SK-N-SH (cell line): ENCODE results near the gene SRGAP1. TPM values are rescaled to one million over a fixed set of nuclear protein-coding genes. Genes with fewer than 3 reads are reported as not detected.

Source experiments
- CTCF ChIA-PET: fragments of 300-600, 350-600 bp; formaldehyde crosslinking; extraction: SDS; loops from one replicate; lab custom pipeline; 2021; lab: Yijun Ruan, JAX
- POLR2A ChIA-PET: fragments of 350-600 bp; sonication (Branson Sonifier 250); formaldehyde crosslinking; extraction: SDS; loops from one replicate; lab custom pipeline; 2020; ENCODE audit warnings: antibody characterized with exemption, inconsistent platforms; lab: Yijun Ruan, JAX
- DNase-seq: peaks from one replicate; pipeline ENCODE4 v3.0.0; 2012
- H2AFZ ChIP-seq: fragments of 200-600 bp; sonication (generic); 2 replicates; pipeline ENCODE4 v1.8.1; 2016; ENCODE audit warnings: antibody characterized with exemption, mild to moderate bottlenecking, low read depth
- H3F3A ChIP-seq: fragments of 200-600 bp; sonication (generic); replicated peaks from 2 replicates; pipeline ENCODE3; 2016; ENCODE audit warnings: antibody characterized with exemption, mild to moderate bottlenecking; ENCODE audit not compliant: insufficient read depth
- H3K27ac ChIP-seq, 2 experiments: fragments of 200-500 bp in 1 of 2; fragments of 200-600 bp in 1 of 2; sonication (Bioruptor generic) in 1 of 2; sonication (generic), shearing (Covaris generic) in 1 of 2; 2 replicates each; pipeline versions ENCODE4 v1.5.1 to v1.6.1; 2014 to 2016; ENCODE audit warnings: low read depth in 2 of 2, inconsistent platforms in 1 of 2, low read length in 1 of 2, mild to moderate bottlenecking in 1 of 2, mixed read lengths in 1 of 2
- H3K27me3 ChIP-seq: fragments of 200-600 bp; sonication (generic), shearing (Covaris generic); 2 replicates; pipeline ENCODE4 v1.6.1; 2016; ENCODE audit warnings: mixed run types; ENCODE audit not compliant: insufficient read depth
- H3K36me3 ChIP-seq, 2 experiments: fragments of 200-500 bp in 1 of 2; fragments of 200-600 bp in 1 of 2; sonication (Bioruptor generic) in 1 of 2; sonication (generic) in 1 of 2; replicated peaks in 1 of 2; 2 replicates each; pipeline versions ENCODE3 to v1.5.1; 2014 to 2016; ENCODE audit warnings: low read length in 1 of 2, mild to moderate bottlenecking in 1 of 2; ENCODE audit not compliant: insufficient read depth in 2 of 2, control insufficient read depth in 1 of 2
- H3K4me1 ChIP-seq, 2 experiments: fragments of 200-500 bp in 1 of 2; fragments of 200-600 bp in 1 of 2; sonication (Bioruptor generic) in 1 of 2; sonication (generic), shearing (Covaris generic) in 1 of 2; 2 replicates each; pipeline versions ENCODE4 v1.5.1 to v1.6.1; 2014 to 2016; ENCODE audit warnings: low read depth in 1 of 2, low read length in 1 of 2, mixed run types in 1 of 2; ENCODE audit not compliant: insufficient read depth in 2 of 2, control insufficient read depth in 1 of 2
- H3K4me2 ChIP-seq: fragments of 200-600 bp; sonication (generic), shearing (Covaris generic); 2 replicates; pipeline ENCODE4 v1.6.1; 2017; ENCODE audit warnings: mixed run types
- H3K4me3 ChIP-seq, 2 experiments: fragments of 200-500 bp in 1 of 2; fragments of 200-600 bp in 1 of 2; sonication (Bioruptor generic) in 1 of 2; sonication (generic), shearing (Covaris generic) in 1 of 2; 2 replicates each; pipeline versions ENCODE4 v1.5.1 to v1.8.1; 2014 to 2016; ENCODE audit warnings: low read depth in 2 of 2, inconsistent platforms in 1 of 2, low read length in 1 of 2, mild to moderate bottlenecking in 1 of 2, mixed read lengths in 1 of 2, moderate library complexity in 1 of 2
- H3K79me2 ChIP-seq: fragments of 200-600 bp; sonication (generic); 2 replicates; pipeline ENCODE4 v1.8.1; 2017; ENCODE audit warnings: mild to moderate bottlenecking; ENCODE audit not compliant: insufficient read depth
- H3K9ac ChIP-seq: fragments of 200-600 bp; sonication (generic); 2 replicates; pipeline ENCODE4 v1.6.1; 2017; ENCODE audit warnings: mixed run types
- H3K9me2 ChIP-seq: fragments of 200-600 bp; sonication (generic); 2 replicates; pipeline ENCODE4 v1.6.1; 2017; ENCODE audit warnings: mixed run types
- H3K9me3 ChIP-seq: fragments of 200-600 bp; sonication (generic); 2 replicates; pipeline ENCODE4 v1.6.1; 2017; ENCODE audit warnings: mixed run types, mild to moderate bottlenecking, moderate library complexity
- H4K20me1 ChIP-seq: fragments of 200-600 bp; sonication (generic); 2 replicates; pipeline ENCODE4 v1.6.1; 2017; ENCODE audit warnings: mild to moderate bottlenecking, mixed run types; ENCODE audit not compliant: insufficient read depth
- CHD2 ChIP-seq: fragments of 150-350 bp; IDR thresholded peaks from 2 replicates; pipeline ENCODE4 v1.6.1; 2018; ENCODE audit warnings: low read length; ENCODE audit not compliant: partially characterized antibody
- ELF1 ChIP-seq: IDR thresholded peaks from 2 replicates; pipeline ENCODE4 v1.4.0; 2012
- EP300 ChIP-seq, 2 experiments: IDR thresholded peaks; 2 replicates each; pipeline versions ENCODE4 v1.4.0 to v1.6.1; 2012; ENCODE audit warnings: borderline replicate concordance in 1 of 2, low read depth in 1 of 2, low read length in 1 of 2
- EZH2phosphoT487 ChIP-seq: fragments of 200-600 bp; sonication (generic); IDR thresholded peaks from 2 replicates; pipeline ENCODE4 v1.6.1; 2017; ENCODE audit warnings: low read depth, mixed run types, mild to moderate bottlenecking, antibody characterized with exemption, moderate library complexity, borderline replicate concordance
- FOSL2 ChIP-seq: IDR thresholded peaks from 2 replicates; pipeline ENCODE4 v1.4.0; 2012; ENCODE audit warnings: low read depth, mild to moderate bottlenecking, moderate library complexity, borderline replicate concordance
- FOXJ3 ChIP-seq: sonication (generic); formaldehyde crosslinking; IDR thresholded peaks from 2 replicates; pipeline ENCODE4 v1.5.1; 2020; ENCODE audit warnings: mild to moderate bottlenecking, missing genetic modification reagents
- FOXM1 ChIP-seq: IDR thresholded peaks from 2 replicates; pipeline ENCODE4 v1.4.0; 2012; ENCODE audit warnings: low read depth, mild to moderate bottlenecking
- GABPA ChIP-seq: IDR thresholded peaks from 2 replicates; pipeline ENCODE4 v1.4.0; 2012; ENCODE audit warnings: low read depth, mild to moderate bottlenecking
- GATA2 ChIP-seq: sonication (generic); formaldehyde crosslinking; IDR thresholded peaks from 2 replicates; pipeline ENCODE4 v1.5.0; 2020; ENCODE audit warnings: mild to moderate bottlenecking, missing genetic modification reagents
- IRF3 ChIP-seq: fragments of 150-350 bp; IDR thresholded peaks from 2 replicates; pipeline ENCODE4 v1.6.1; 2016; ENCODE audit warnings: mild to moderate bottlenecking, low read depth, low read length
- JUND ChIP-seq: IDR thresholded peaks from 2 replicates; pipeline ENCODE4 v1.4.0; 2012
- MAX ChIP-seq: IDR thresholded peaks from 2 replicates; pipeline ENCODE4 v1.4.0; 2012; ENCODE audit warnings: low read depth
- MEF2A ChIP-seq: IDR thresholded peaks from 2 replicates; pipeline ENCODE4 v1.4.0; 2012; ENCODE audit warnings: low read depth, borderline replicate concordance
- MXI1 ChIP-seq: IDR thresholded peaks from 2 replicates; pipeline ENCODE4 v1.6.1; 2012; ENCODE audit warnings: mild to moderate bottlenecking, low read depth, low read length, improper control_type of control experiment
- NRF1 ChIP-seq: IDR thresholded peaks from 2 replicates; pipeline ENCODE4 v1.6.1; 2012; ENCODE audit warnings: low read depth, mild to moderate bottlenecking, low read length
- POLR2AphosphoS5 ChIP-seq: IDR thresholded peaks from 2 replicates; pipeline ENCODE4 v1.6.1; 2012; ENCODE audit warnings: low read depth, low read length
- REST ChIP-seq: IDR thresholded peaks from 2 replicates; pipeline ENCODE4 v1.6.1; 2012; ENCODE audit warnings: mild to moderate bottlenecking, low read depth, low read length, moderate library complexity
- RFX5 ChIP-seq: IDR thresholded peaks from 2 replicates; pipeline ENCODE4 v1.6.1; 2012; ENCODE audit warnings: mild to moderate bottlenecking, improper control_type of control experiment, low read length
- RXRA ChIP-seq: IDR thresholded peaks from 2 replicates; pipeline ENCODE4 v1.4.0; 2012; ENCODE audit warnings: low read depth, mild to moderate bottlenecking, borderline replicate concordance
- SIN3A ChIP-seq: IDR thresholded peaks from 2 replicates; pipeline ENCODE4 v1.6.1; 2012; ENCODE audit warnings: low read depth, mild to moderate bottlenecking, low read length, moderate library complexity, borderline replicate concordance
- SMC3 ChIP-seq: IDR thresholded peaks from 2 replicates; pipeline ENCODE4 v1.6.1; 2012; ENCODE audit warnings: low read depth, low read length, improper control_type of control experiment
- TAF1 ChIP-seq: IDR thresholded peaks from 2 replicates; pipeline ENCODE4 v1.6.1; 2012; ENCODE audit warnings: low read depth, mild to moderate bottlenecking, low read length, moderate library complexity, borderline replicate concordance
- USF1 ChIP-seq: IDR thresholded peaks from 2 replicates; pipeline ENCODE4 v1.4.0; 2012; ENCODE audit warnings: low read depth, borderline replicate concordance
- USF2 ChIP-seq: fragments of 150-350 bp; IDR thresholded peaks from 2 replicates; pipeline ENCODE4 v1.6.1; 2017; ENCODE audit warnings: antibody characterized with exemption, low read length, low read depth, borderline replicate concordance
- YY1 ChIP-seq: IDR thresholded peaks from 2 replicates; pipeline ENCODE4 v1.4.0; 2012; ENCODE audit warnings: low read depth, mild to moderate bottlenecking
- ZBTB33 ChIP-seq: IDR thresholded peaks from 2 replicates; pipeline ENCODE4 v1.4.0; 2012; ENCODE audit warnings: low read depth, borderline replicate concordance
- WGBS: methylation state at CpG from one replicate; pipeline ENCODE4 v1.1.6; 2017; ENCODE audit warnings: low lambda C conversion rate; 5-methylcytosine and 5-hydroxymethylcytosine counted together
- polyA plus RNA-seq, 3 experiments: library from polyadenylated mRNA; depleted of rRNA; stranded (reverse); fragments of >200 nt; gene quantifications; 2 replicates each; pipeline ENCODE4 v1.2.3, GENCODE V29; 2012

Gene SRGAP1
- polyA plus RNA-seq, 1 of the 3 experiments (the other 2 are of a cell fraction): 2.6 TPM

GRCh38 chr12:64099397-64099796, 254.9 kb downstream of the SRGAP1 start:
- no peak overlapping the region for H3K4me3 ChIP-seq
- H3K4me2 ChIP-seq: 0 out of 2 replicates have a peak overlapping the region, but pooled peaks have one; percentile 2
- ChIA-PET CTCF (interaction anchor here (0.7 to 1.3 kb wide), 4 partner anchors 14 to 255 kb away, joined by 3 to 4 read pairs (median 4); partner anchors contain the start of gene SRGAP1), POLR2A (no interaction called here)
- H3K36me3 ChIP-seq: peaks cover 8 to 27% of the 10 kb centered on the region in 2 experiments
- H3K9me3 ChIP-seq: no peaks in the 10 kb centered on the region
- H3K9ac ChIP-seq: no peak overlapping the region
- peaks cover 6% of the 10 kb centered on the region for H3F3A ChIP-seq
- H3K9me2 ChIP-seq: no peaks in the 10 kb centered on the region
- no peaks in the 10 kb centered on the region for H3K79me2 ChIP-seq
- no peaks in the 10 kb centered on the region for H4K20me1 ChIP-seq
- peaks cover 6 to 15% of the 10 kb centered on the region in 2 experiments; a peak in 3 of 4 replicates for H3K4me1 ChIP-seq
- H3K27ac ChIP-seq: peak overlapping the region; percentile 12 to 41; a peak in 3 of 4 replicates
- no peak overlapping the region for H2AFZ ChIP-seq
- no peak for DNase-seq
- H3K27me3 ChIP-seq: no peaks in the 10 kb centered on the region
- WGBS: 24% methylated on average over 5 of the region's 5 CpGs
- TF ChIP-seq MEF2A (no peak), EZH2phosphoT487 (no peak), FOSL2 (peak; percentile 85), FOXM1 (no peak), JUND (peak; percentile 74), MAX (0 out of 2 replicates have a peak, but pooled peaks have one; percentile 40), ELF1 (no peak), SMC3 (no peak), IRF3 (no peak), USF2 (no peak), USF1 (no peak), ZBTB33 (no peak), MXI1 (no peak), POLR2AphosphoS5 (peak; percentile 63; the same call in 1 of the 2 replicates), GABPA (no peak), RXRA (peak; percentile 90), NRF1 (no peak), REST (no peak), TAF1 (no peak), EP300 (IDR thresholded peaks at IDR 0.05; ENCODE audit: borderline replicate concordance in 1 of 2, low read depth in 1 of 2, low read length in 1 of 2) (peak in 1 of 2 experiments; percentile 66; a peak in 1 of 4 replicates), FOXJ3 (CRISPR knock-in tag) (no peak), CHD2 (no peak), GATA2 (CRISPR knock-in tag) (no peak), SIN3A (no peak), RFX5 (no peak), YY1 (no peak)
